GM12878 (cell line): ENCODE results near the gene C1orf52. TPM values are rescaled to one million over a fixed set of nuclear protein-coding genes. Genes with fewer than 3 reads are reported as not detected.
A peak's percentile ranks its signal among the peaks of the same experiment; 100 is the strongest.

ENCODE experiments used
- BACH1 ChIP-seq: fragments of 450-650 bp; IDR thresholded peaks from 2 replicates; pipeline ENCODE4 v1.6.1; 2017; ENCODE audit warnings: mild to moderate bottlenecking, borderline replicate concordance
- FOS ChIP-seq: IDR thresholded peaks from 3 replicates; pipeline ENCODE4 v1.6.1; 2011; ENCODE audit warnings: borderline replicate concordance; ENCODE audit not compliant: insufficient read length; ENCODE audit errors: extremely low read depth
- IKZF1 ChIP-seq: fragments of 450-650 bp; conservative IDR thresholded peaks from 2 replicates; pipeline ENCODE4 v1.6.1; 2017; ENCODE audit warnings: antibody characterized with exemption, mild to moderate bottlenecking
- MTA2 ChIP-seq: fragments of 450-650 bp; IDR thresholded peaks from 2 replicates; pipeline ENCODE4 v1.6.1; 2016; ENCODE audit warnings: low read depth, mild to moderate bottlenecking, moderate library complexity
- MXI1 ChIP-seq: fragments of 150-350 bp; IDR thresholded peaks from 2 replicates; pipeline ENCODE4 v1.6.1; 2011; ENCODE audit warnings: low read depth, mild to moderate bottlenecking, inconsistent platforms, low read length, improper control_type of control experiment
- MYC ChIP-seq: IDR thresholded peaks from 2 replicates; pipeline ENCODE4 v1.6.1; 2011; ENCODE audit warnings: mild to moderate bottlenecking, low read length, moderate library complexity, inconsistent platforms; ENCODE audit not compliant: insufficient read depth, insufficient replicate concordance, insufficient read length, severe bottlenecking
- NFXL1 ChIP-seq: fragments of 450-650 bp; IDR thresholded peaks from 2 replicates; pipeline ENCODE4 v1.6.1; 2017; ENCODE audit warnings: antibody characterized with exemption, mild to moderate bottlenecking, borderline replicate concordance
- NFYA ChIP-seq: IDR thresholded peaks from 2 replicates; pipeline ENCODE4 v1.6.1; 2011; ENCODE audit warnings: low read depth, mild to moderate bottlenecking, low read length, improper control_type of control experiment, borderline replicate concordance
- NR2F1 ChIP-seq: fragments of 450-650 bp; conservative IDR thresholded peaks from 2 replicates; pipeline ENCODE4 v1.6.1; 2017; ENCODE audit warnings: mild to moderate bottlenecking
- NRF1 ChIP-seq: conservative IDR thresholded peaks from 2 replicates; pipeline ENCODE4 v1.6.1; 2011; ENCODE audit warnings: mild to moderate bottlenecking, low read depth, low read length, improper control_type of control experiment
- POLR2A ChIP-seq: IDR thresholded peaks from 2 replicates; pipeline ENCODE4 v1.6.1; 2011; ENCODE audit warnings: low read depth, mild to moderate bottlenecking, low read length
- POLR2AphosphoS2 ChIP-seq: IDR thresholded peaks from 2 replicates; pipeline ENCODE4 v1.6.1; 2011; ENCODE audit warnings: low read depth, mild to moderate bottlenecking, low read length, improper control_type of control experiment, moderate library complexity
- RBBP5 ChIP-seq: fragments of 200-600 bp; sonication (generic); conservative IDR thresholded peaks from 2 replicates; pipeline ENCODE4 v1.6.1; 2016
- TCF7 ChIP-seq: IDR thresholded peaks from 2 replicates; pipeline ENCODE4 v1.6.1; 2014; ENCODE audit warnings: antibody characterized with exemption, borderline replicate concordance
- ZNF24 ChIP-seq: fragments of 450-650 bp; IDR thresholded peaks from 2 replicates; pipeline ENCODE4 v1.6.1; 2017; ENCODE audit warnings: antibody characterized with exemption, mild to moderate bottlenecking
- ZZZ3 ChIP-seq: IDR thresholded peaks from 2 replicates; pipeline ENCODE4 v1.6.1; 2011; ENCODE audit warnings: low read depth; ENCODE audit not compliant: control insufficient read depth, insufficient read length
- polyA plus RNA-seq, 11 experiments: library from polyadenylated mRNA; depleted of rRNA in 4 of 11; unstranded in 6 of 11; stranded (reverse) in 5 of 11; fragments of >200 nt; fragmentation: Nextera tagmentation in 4 of 11; fragmentation: Illumina TruSeq in 1 of 11; extraction: Ambion mirVana in 4 of 11; extraction: Trizol in 1 of 11; gene quantifications; 1 replicate in 1 of 11; 2 replicates in 10 of 11; pipeline versions ENCODE4 v1.2.1 to v1.2.3, GENCODE V29; 2011 to 2016; ENCODE audit warnings: inconsistent platforms in 2 of 11, missing spikeins in 2 of 11, low read depth in 1 of 11
- total RNA-seq, 4 experiments: library from RNA; depleted of rRNA in 3 of 4; stranded (reverse); fragments of >200 nt in 3 of 4; fragmentation: Illumina TruSeq in 1 of 4; extraction: Trizol in 1 of 4; gene quantifications; 2 replicates each; pipeline versions ENCODE4 v1.2.1 to v1.2.3, GENCODE V29; 2013 to 2021
- TF ChIP-seq, protein P1 (sequence below): IDR thresholded peaks from 2 replicates; pipeline ENCODE4 v1.6.1; 2011; ENCODE audit warnings: borderline replicate concordance, low read depth, mild to moderate bottlenecking, moderate library complexity, mixed read lengths, low read length; ENCODE audit not compliant: insufficient read depth; ENCODE audit errors: extremely low read length
- TF ChIP-seq, protein P2 (sequence below): IDR thresholded peaks from 2 replicates; pipeline ENCODE4 v1.6.1; 2011; ENCODE audit warnings: mild to moderate bottlenecking, low read depth, low read length, moderate library complexity; ENCODE audit not compliant: insufficient replicate concordance
- TF ChIP-seq, protein P3 (sequence below): fragments of 450-650 bp; IDR thresholded peaks from 2 replicates; pipeline ENCODE4 v1.6.1; 2017; ENCODE audit warnings: borderline replicate concordance

Gene C1orf52
- total and polyA plus RNA-seq, 10 of the 15 experiments (the other 5 are each of a cell fraction or from before 2014, with no cell fraction given): 9.4 to 39.5 (median 17.6) TPM

DNA sequence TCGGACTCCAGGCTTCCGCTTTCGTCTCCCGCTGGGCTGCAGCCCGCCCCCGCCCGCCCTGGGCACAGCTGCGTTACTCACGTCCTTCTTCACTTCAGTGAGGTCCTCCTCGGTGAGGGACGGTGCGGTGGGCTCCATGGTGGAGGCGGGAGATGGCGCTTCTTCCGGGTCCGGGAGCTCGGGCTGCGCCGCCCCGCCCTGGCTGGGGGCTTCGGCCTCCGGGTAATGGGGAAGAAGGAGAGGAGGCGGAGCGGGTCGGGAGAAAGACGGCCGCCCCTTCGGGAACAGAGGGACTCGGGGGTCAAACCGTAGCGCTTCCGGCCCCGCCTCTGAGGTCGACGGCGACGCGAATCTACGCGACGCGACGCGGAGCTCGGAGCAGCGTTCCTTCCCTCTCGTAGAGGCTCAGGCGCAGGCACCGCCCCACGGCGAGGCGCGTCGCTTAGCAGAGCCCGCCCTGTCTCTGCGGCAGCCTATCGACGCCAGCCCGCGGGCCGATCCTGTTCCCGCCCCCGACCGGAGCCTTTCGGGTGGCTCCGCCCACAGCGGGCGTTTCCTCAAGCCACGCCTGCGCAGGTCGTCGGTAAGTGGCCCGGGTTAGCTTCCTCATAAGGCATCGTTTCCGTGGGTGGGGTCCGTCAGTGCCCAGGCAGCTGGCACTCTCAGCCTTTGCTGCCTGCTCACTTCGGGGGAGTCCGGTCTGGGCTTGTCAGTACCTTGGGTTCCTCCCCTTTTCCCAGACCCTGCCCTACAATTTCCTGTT lies 16.9 kb upstream of the C1orf52 start, which contains the start of gene BCL10 (continued):
- TF ChIP-seq, protein P1, sequence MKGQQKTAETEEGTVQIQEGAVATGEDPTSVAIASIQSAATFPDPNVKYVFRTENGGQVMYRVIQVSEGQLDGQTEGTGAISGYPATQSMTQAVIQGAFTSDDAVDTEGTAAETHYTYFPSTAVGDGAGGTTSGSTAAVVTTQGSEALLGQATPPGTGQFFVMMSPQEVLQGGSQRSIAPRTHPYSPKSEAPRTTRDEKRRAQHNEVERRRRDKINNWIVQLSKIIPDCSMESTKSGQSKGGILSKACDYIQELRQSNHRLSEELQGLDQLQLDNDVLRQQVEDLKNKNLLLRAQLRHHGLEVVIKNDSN: no peak
- TF ChIP-seq RBBP5 (no peak), POLR2A (peak; percentile 83), MXI1 (no peak; the same call in none of the 2 replicates), IKZF1 (peak; percentile 85), ZNF24 (no peak), BACH1 (peak; percentile 35; the same call in 1 of the 2 replicates), NFXL1 (no peak), ZZZ3 (no peak), NRF1 (peak; percentile 92), NFYA (no peak), MTA2 (no peak), MYC (no peak), TCF7 (no peak), NR2F1 (peak; percentile 86), POLR2AphosphoS2 (peak; percentile 47; the same call in 1 of the 2 replicates), FOS (no peak)
- TF ChIP-seq, protein P2, sequence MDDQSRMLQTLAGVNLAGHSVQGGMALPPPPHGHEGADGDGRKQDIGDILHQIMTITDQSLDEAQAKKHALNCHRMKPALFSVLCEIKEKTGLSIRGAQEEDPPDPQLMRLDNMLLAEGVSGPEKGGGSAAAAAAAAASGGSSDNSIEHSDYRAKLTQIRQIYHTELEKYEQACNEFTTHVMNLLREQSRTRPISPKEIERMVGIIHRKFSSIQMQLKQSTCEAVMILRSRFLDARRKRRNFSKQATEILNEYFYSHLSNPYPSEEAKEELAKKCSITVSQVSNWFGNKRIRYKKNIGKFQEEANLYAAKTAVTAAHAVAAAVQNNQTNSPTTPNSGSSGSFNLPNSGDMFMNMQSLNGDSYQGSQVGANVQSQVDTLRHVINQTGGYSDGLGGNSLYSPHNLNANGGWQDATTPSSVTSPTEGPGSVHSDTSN: no peak
- TF ChIP-seq, protein P3, sequence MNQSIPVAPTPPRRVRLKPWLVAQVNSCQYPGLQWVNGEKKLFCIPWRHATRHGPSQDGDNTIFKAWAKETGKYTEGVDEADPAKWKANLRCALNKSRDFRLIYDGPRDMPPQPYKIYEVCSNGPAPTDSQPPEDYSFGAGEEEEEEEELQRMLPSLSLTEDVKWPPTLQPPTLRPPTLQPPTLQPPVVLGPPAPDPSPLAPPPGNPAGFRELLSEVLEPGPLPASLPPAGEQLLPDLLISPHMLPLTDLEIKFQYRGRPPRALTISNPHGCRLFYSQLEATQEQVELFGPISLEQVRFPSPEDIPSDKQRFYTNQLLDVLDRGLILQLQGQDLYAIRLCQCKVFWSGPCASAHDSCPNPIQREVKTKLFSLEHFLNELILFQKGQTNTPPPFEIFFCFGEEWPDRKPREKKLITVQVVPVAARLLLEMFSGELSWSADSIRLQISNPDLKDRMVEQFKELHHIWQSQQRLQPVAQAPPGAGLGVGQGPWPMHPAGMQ: no peak
